HUES64 (cell line): ENCODE measurements around the gene CHGA.

Source experiments
- H3K27ac ChIP-seq: 2 replicates; pipeline ENCODE4 v1.7.0; 2013; ENCODE audit warnings: low read depth, low read length, inconsistent platforms
- H3K27me3 ChIP-seq: 2 replicates; pipeline ENCODE4 v1.6.1; 2013; ENCODE audit warnings: mild to moderate bottlenecking, low read length; ENCODE audit not compliant: insufficient read depth
- H3K36me3 ChIP-seq: 2 replicates; pipeline ENCODE4 v1.6.1; 2013; ENCODE audit warnings: mild to moderate bottlenecking, low read length; ENCODE audit not compliant: insufficient read depth
- H3K4me1 ChIP-seq: 2 replicates; pipeline ENCODE4 v1.6.1; 2013; ENCODE audit warnings: mild to moderate bottlenecking, low read length, moderate library complexity; ENCODE audit not compliant: insufficient read depth
- H3K4me3 ChIP-seq: 2 replicates; pipeline ENCODE4 v1.5.1; 2013; ENCODE audit warnings: mild to moderate bottlenecking, low read length, moderate library complexity
- H3K9ac ChIP-seq: 2 replicates; pipeline ENCODE4 v1.6.1; 2013; ENCODE audit warnings: mild to moderate bottlenecking, low read depth, low read length
- H3K9me3 ChIP-seq: 2 replicates; pipeline ENCODE4 v1.6.1; 2013; ENCODE audit warnings: low read depth, low read length; ENCODE audit not compliant: insufficient read depth
- WGBS: fragments of 150-250, 120-280 bp; methylation state at CpG from one replicate; pipeline ENCODE4 v1.1.7; 2013; ENCODE audit warnings: missing lambda C conversion rate; 5-methylcytosine and 5-hydroxymethylcytosine counted together

CHGA gene

DNA sequence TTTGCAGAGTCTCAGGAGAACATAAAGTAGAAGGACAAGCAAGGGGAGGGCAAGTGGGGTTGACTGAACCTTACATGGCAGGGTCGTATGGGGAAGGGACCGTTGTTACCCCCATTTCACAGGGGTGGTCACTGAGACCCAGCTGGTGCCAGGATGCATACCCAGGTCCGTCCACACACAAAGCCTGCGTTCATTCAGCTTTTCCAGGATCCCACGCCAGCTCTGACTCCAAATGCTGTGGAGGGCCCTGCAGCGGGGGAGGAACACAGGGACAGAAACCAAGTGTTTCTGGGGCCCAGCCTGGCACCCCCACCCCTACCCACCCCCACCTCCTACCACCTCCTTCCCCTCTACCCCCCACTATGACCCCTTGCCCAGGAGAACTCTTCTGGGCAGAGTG lies 16.5 kb upstream of the CHGA start:
- Histone ChIP-seq H3K4me1 (no peaks in the 10 kb centered on the region), H3K36me3 (no peaks in the 10 kb centered on the region), H3K9me3 (no peaks in the 10 kb centered on the region), H3K4me3 (no peak overlapping the region), H3K9ac (no peak overlapping the region), H3K27ac (no peak overlapping the region), H3K27me3 (peaks cover 17% of the 10 kb centered on the region)
- 92% methylated on average over 6 of the region's 6 CpGs for WGBS

DNA sequence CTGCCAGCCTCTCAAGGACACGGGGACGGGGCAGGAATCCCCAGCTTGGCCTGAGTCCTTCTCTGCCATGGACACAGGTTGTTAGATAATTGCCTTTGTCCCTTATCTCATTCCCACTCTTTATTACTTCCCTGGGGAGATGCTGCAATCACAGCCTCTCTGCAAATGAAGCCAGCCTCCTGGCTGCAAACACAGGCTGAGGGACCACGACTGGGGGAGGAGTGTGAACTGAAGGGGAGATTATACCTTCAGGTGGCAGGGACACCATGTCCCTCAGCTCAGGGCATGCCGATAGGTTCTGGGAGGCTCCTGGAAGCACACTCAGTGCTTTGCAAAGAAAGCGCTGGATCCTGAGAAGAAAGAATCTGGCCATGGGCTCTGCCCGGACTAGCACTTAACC lies 16.1 kb upstream of the CHGA start:
- H3K36me3 ChIP-seq = no peaks in the 10 kb centered on the region
- WGBS = 77% methylated on average over 6 of the region's 6 CpGs
- H3K4me3 ChIP-seq = no peak overlapping the region
- H3K4me1 ChIP-seq = no peaks in the 10 kb centered on the region
- H3K9me3 ChIP-seq = no peaks in the 10 kb centered on the region
- H3K9ac ChIP-seq = no peak overlapping the region
- no peak overlapping the region for H3K27ac ChIP-seq
- peaks cover 17% of the 10 kb centered on the region for H3K27me3 ChIP-seq

DNA sequence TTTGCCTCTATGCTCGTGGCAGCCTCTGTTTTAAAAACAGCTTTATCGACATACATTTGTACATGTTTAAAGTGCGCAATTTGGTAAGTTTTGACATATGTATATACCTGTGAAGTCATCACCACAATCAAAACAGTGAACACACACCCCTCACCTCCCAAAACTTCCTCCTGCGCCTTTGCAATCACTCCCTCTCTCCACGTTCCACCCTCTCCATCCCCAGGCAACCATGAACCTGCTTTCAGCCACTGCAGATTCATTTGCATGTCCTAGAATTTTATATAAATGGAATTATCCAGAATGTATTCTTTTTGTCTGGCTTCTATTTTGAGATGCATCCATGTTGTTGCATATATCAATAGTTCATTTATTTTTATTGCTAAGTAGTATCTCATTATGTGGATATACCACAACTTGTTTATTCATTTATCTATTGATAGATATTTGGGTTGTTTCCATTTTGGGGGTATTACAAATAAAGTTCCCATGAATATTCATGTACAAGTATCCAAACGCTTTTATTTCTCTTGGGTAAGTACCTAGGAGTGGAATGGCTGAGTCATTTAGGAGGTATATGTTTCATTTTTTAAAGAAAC lies 15.5 kb upstream of the CHGA start:
- Histone ChIP-seq H3K36me3 (no peaks in the 10 kb centered on the region), H3K27ac (no peak overlapping the region), H3K9me3 (no peaks in the 10 kb centered on the region), H3K27me3 (peaks cover 13% of the 10 kb centered on the region), H3K4me1 (no peaks in the 10 kb centered on the region), H3K9ac (no peak overlapping the region), H3K4me3 (no peak overlapping the region)
- WGBS = 90% methylated on average over 6 of the region's 6 CpGs

DNA sequence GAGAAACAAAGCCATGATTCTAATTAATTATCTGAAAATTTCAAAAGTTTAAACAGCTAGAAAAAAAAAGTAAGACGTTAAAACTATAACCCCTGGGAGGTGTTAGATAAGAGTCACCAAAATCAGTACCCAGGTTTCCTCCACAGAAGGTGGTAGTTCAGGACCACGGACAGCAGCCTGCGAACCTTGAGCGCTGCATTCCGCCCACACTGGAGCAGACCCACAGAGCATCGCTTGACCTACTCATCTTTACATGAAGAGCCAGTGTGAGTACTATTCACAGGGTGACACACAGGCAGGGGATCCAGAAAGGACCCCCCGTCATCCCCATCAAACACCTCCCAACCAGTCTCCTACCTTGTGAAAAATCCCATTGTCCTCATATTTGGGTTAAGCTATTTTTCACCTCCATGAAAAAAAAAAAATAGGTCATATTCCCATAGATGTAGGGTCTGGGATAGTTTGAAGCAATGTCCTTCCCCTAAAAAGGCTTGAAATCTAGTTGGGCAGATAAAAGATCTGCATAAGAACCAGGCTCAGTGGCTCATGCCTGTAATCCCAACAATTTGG lies 8.8 kb upstream of the CHGA start:
- Histone ChIP-seq H3K9ac (no peak overlapping the region), H3K4me3 (no peak overlapping the region), H3K9me3 (no peaks in the 10 kb centered on the region), H3K27ac (no peak overlapping the region), H3K4me1 (no peaks in the 10 kb centered on the region), H3K36me3 (no peaks in the 10 kb centered on the region), H3K27me3 (peaks cover 21% of the 10 kb centered on the region; the same call in 1 of the 2 replicates)
- WGBS = 4% methylated on average over 7 of the region's 7 CpGs

DNA sequence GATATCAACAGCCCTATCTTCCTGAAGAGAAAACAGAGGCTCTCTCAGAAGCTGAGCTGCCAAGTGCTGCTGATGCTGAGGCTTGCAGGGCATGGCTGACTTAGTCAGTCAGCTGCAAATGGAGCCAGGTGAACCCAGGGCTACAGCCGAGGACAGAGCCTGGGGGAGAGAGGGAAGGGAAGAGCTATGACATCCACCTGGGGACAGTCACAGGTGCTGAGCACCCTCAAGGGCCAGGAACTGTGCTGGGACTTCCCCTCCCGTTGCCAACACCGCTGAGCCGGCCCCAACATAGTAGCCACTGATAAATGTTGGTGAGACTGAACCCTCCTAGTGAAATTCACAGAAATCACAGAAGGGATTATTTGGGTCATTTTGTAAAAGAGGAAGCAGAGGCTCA lies 6.7 kb upstream of the CHGA start:
- Histone ChIP-seq H3K9me3 (no peaks in the 10 kb centered on the region), H3K27me3 (peaks cover 30% of the 10 kb centered on the region; the same call in 1 of the 2 replicates), H3K36me3 (no peaks in the 10 kb centered on the region), H3K4me3 (no peak overlapping the region), H3K4me1 (no peaks in the 10 kb centered on the region), H3K27ac (no peak overlapping the region), H3K9ac (no peak overlapping the region)
- WGBS = 82% methylated on average over 4 of the region's 4 CpGs

DNA sequence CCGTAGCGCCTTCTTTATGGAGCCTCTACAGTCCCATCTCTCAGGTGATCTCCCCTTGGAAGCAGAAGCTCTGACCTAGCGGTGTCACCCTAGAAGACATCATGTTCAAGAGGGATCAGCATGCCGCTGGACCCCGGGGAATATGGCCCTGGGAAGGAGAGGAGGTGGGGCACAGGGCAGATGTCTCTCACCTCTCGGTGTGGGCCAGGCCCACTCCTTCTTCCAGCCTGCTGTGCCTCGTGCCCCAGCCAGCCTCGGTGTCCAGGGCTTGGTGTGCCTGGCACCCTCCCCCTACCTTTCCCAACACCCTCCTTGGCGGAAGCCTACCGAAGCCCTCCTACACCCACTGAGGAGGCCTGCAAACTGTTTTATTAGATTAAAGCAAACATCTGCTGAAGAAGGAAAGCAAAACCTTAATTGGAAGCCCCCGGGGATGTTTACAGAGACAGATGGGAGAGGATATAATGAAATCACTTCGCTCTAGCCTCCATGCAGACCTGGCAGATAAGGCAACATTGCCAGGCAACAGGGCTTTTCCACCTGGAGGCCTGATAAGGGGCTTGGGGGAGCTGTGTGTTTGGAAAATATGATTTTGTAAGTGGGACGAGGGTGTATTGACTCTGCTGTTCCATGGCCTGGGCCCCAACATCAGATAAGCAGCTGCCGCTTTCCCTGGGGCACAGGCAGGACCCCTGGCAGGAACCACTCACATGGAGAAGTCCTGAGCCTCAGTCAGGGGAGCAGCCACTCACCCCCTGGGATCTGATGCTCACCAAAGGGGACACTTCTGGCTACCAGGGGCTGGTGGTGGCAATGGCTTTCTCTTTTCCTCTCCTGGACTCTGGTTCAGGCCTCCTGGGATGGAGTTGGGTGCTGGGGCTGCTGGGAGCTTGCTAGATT lies 5.7 kb upstream of the CHGA start:
- peaks cover 38% of the 10 kb centered on the region for H3K27me3 ChIP-seq
- no peaks in the 10 kb centered on the region for H3K9me3 ChIP-seq
- no peak overlapping the region for H3K27ac ChIP-seq
- 84% methylated on average over 14 of the region's 14 CpGs for WGBS
- no peak overlapping the region for H3K4me3 ChIP-seq
- H3K9ac ChIP-seq = no peak overlapping the region
- H3K4me1 ChIP-seq = no peaks in the 10 kb centered on the region
- H3K36me3 ChIP-seq = no peaks in the 10 kb centered on the region

DNA sequence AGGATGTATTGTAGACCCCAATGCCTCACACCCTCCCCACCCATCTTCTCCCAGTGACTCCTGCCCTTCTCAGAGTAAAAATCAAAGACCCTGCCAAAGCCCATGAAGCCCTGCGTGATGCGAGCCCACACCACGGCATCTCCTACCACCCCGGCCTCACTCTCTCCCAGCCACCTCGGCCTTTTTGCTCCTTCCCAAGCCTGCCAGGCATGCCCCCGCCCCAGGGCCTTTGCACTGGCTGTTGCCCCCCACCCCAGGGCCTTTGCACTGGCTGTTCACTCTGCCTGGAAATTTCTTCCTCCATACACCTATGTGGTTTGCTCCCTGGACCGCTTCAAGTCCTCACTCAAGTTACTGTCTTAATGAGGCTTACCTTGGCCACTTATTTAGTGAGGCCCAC lies 5.0 kb upstream of the CHGA start:
- H3K27ac ChIP-seq = no peak overlapping the region
- 86% methylated on average over 7 of the region's 7 CpGs for WGBS
- no peaks in the 10 kb centered on the region for H3K9me3 ChIP-seq
- no peak overlapping the region for H3K4me3 ChIP-seq
- H3K27me3 ChIP-seq = peaks cover 43% of the 10 kb centered on the region
- no peak overlapping the region for H3K9ac ChIP-seq
- 0 out of 2 replicates have a peak, but pooled peaks cover 3% of the 10 kb centered on the region for H3K4me1 ChIP-seq
- H3K36me3 ChIP-seq = no peaks in the 10 kb centered on the region

DNA sequence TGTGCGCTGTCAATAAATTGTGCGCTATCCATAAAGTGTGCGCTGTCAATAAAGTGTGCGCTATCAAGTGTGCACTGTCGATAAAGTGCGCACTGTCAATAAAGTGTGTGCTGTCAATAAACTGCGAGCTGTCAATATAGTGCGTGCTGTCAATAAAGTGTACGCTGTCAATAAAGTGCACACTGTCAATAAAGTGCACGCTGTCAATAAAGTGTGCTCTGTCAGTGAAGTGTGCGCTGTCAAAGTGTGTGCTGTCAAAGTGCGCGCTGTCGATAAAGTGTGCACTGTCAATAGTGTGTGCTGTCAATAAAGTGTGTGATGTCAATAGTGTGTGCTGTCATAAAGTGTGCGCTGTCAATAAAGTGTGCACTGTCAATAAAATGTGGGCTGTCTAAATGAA lies 2.9 kb upstream of the CHGA start:
- H3K4me3 ChIP-seq = no peak overlapping the region
- no peaks in the 10 kb centered on the region for H3K9me3 ChIP-seq
- H3K27me3 ChIP-seq = peaks cover 42% of the 10 kb centered on the region
- peaks cover 7% of the 10 kb centered on the region; the same call in 1 of the 2 replicates for H3K4me1 ChIP-seq
- no peak overlapping the region for H3K9ac ChIP-seq
- WGBS = 95% methylated on average over 15 of the region's 15 CpGs
- H3K27ac ChIP-seq = no peak overlapping the region
- no peaks in the 10 kb centered on the region for H3K36me3 ChIP-seq

DNA sequence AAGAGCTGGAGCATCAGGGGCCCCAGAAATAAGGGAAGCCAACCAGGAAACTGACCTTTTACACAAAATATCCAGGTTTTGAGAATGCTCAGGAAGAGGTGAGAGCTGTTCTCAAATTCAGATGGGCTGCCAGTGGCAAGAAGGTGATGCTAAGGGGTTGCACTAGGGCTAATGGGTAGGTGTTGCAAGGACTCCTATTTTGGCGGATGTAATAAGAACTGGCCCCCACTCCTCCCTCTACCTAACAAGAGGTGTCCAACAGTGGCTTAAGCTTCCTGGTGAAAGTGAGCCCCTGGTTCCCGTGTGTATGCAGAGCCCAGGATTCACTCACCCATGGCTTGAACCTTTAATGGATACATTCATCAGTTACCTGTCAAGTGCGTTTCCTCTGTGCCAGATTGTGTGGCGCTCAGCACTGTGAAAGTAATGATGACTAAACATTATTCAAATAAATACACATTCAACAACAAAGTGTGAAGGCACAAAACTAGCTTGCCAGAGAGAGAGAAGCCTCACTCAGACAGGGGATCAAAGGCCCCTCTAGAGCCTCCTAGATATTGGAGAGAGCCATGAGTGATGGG lies 705 bp upstream of the CHGA start:
- Histone ChIP-seq H3K27ac (no peak overlapping the region), H3K36me3 (no peaks in the 10 kb centered on the region), H3K9ac (peak overlapping the region; percentile 36; the same call in 1 of the 2 replicates), H3K4me1 (peaks cover 7% of the 10 kb centered on the region; the same call in 1 of the 2 replicates), H3K9me3 (no peaks in the 10 kb centered on the region), H3K4me3 (peak overlapping the region; percentile 74), H3K27me3 (peaks cover 30% of the 10 kb centered on the region)
- 81% methylated on average over 4 of the region's 4 CpGs for WGBS

DNA sequence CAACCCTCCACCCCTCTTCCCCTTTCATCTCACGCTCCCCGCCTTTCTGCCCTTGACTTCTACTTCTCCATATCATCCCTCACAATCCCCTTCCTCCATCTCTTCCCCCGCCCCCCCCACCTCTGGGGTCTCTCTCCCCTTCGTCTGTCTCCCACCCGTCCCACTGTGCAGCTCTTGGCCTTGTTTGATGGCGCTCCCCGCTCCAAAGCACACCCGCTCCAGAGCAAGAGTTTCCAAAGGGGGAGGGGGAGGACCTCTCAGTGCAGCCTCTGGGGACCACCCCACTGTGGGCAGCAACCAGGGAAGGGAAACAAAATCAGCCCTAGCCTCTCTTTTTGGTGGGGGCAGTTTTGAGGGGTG lies 774 bp downstream of the CHGA start:
- Histone ChIP-seq H3K27me3 (peaks cover 30% of the 10 kb centered on the region), H3K4me1 (peaks cover 7% of the 10 kb centered on the region; the same call in 1 of the 2 replicates), H3K4me3 (peak overlapping the region; percentile 74), H3K27ac (no peak overlapping the region), H3K36me3 (no peaks in the 10 kb centered on the region), H3K9me3 (no peaks in the 10 kb centered on the region), H3K9ac (no peak overlapping the region)
- WGBS = 34% methylated on average over 8 of the region's 8 CpGs

DNA sequence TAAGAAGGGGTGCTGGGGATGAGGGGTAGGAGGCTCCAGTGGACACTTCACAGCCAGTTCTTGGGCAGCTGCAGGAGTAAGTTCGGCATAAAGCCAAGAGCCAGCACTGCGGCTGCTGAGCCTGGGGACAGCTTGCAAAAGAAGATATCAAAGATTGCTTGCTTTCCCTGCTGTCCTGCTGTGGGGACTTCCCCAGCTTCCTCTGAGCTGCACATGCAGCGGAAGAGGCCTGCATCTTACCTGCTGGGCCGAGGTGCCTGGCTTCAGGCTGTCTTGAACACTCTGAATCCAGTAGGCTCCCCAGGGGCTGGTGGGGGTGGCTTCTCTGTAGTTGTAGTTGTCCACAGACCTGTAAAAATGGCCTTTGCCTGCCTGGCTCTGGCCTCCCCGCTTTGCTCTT lies 1.3 kb downstream of the CHGA start:
- H3K9me3 ChIP-seq = no peaks in the 10 kb centered on the region
- no peak overlapping the region for H3K27ac ChIP-seq
- 36% methylated on average over 5 of the region's 5 CpGs for WGBS
- no peak overlapping the region for H3K9ac ChIP-seq
- no peaks in the 10 kb centered on the region for H3K36me3 ChIP-seq
- peaks cover 7% of the 10 kb centered on the region; the same call in 1 of the 2 replicates for H3K4me1 ChIP-seq
- peaks cover 25% of the 10 kb centered on the region for H3K27me3 ChIP-seq
- H3K4me3 ChIP-seq = peak overlapping the region; percentile 74
